ENCODE results near the gene PTBP3. TPM values are rescaled to one million over a fixed set of nuclear protein-coding genes. Genes with fewer than 3 reads are reported as not detected.

Gene PTBP3
- total and polyA plus RNA-seq, 2 of the 4 experiments (the other 2 are of a cell fraction): 8.6 to 15.6 TPM

GRCh38 chr9:112170968-112171367, 162.5 kb downstream of the PTBP3 start:
- DNase-seq (no peak), ATAC-seq (ENCODE audit: low read depth) (no peak)
- no peak overlapping the region for H2BK20ac ChIP-seq (ENCODE audit: low read depth, low read length)
- no peaks in the 10 kb centered on the region for H3K36me3 ChIP-seq (ENCODE audit: control insufficient read depth, insufficient read depth, low read length)
- no peak overlapping the region for H2BK5ac ChIP-seq (ENCODE audit: low read depth, low read length, poor library complexity, severe bottlenecking)
- no peak overlapping the region for H3K4ac ChIP-seq (ENCODE audit: low read depth, low read length)
- H3K4me2 ChIP-seq (ENCODE audit: low read depth, low read length): no peak overlapping the region
- POLR2A ChIA-PET (ENCODE audit: unreplicated experiment): no interaction called here
- no peak overlapping the region for H3K27ac ChIP-seq (ENCODE audit: insufficient read depth, low read length)
- H3K56ac ChIP-seq (ENCODE audit: extremely low read depth, insufficient read depth, low read length): no peak overlapping the region
- no TSS peak for BruUV-seq (replicated peaks)
- H2BK120ac ChIP-seq (ENCODE audit: low read depth, low read length): no peak overlapping the region
- H4K91ac ChIP-seq (ENCODE audit: insufficient read depth, low read depth, low read length): no peak overlapping the region
- no peak overlapping the region for H2AK5ac ChIP-seq (ENCODE audit: low read depth, low read length)
- H4K20me1 ChIP-seq (ENCODE audit: insufficient read depth, low read length): no peaks in the 10 kb centered on the region
- H3K14ac ChIP-seq (replicated peaks; ENCODE audit: low read depth, low read length): no peak overlapping the region
- H2AK9ac ChIP-seq (replicated peaks; ENCODE audit: low read depth, low read length, poor library complexity): no peak overlapping the region
- dilution Hi-C loops (cut with HindIII; ENCODE audit: low sequenced_read_pairs, unreplicated experiment): no loop called here
- H3K4me3 ChIP-seq (ENCODE audit: insufficient read depth, low read depth, low read length): no peak overlapping the region
- WGBS, 2 experiments (ENCODE audit: extremely low coverage in 2 of 2, insufficient read length in 1 of 2): 93% methylated on average over 4 of the region's 5 CpGs; no CpG with 5 or more reads in 1 of the 2 experiments
- no peak overlapping the region for H3K9ac ChIP-seq (ENCODE audit: low read depth, low read length)
- no peak overlapping the region for H2AFZ ChIP-seq (replicated peaks; ENCODE audit: low read length, poor library complexity)
- in situ Hi-C loops (cut with MboI; ENCODE audit: low sequenced_read_pairs): no loop called here
- no peak overlapping the region for H2BK15ac ChIP-seq (ENCODE audit: low read depth, low read length)
- CTCF ChIA-PET: no interaction called here
- TF ChIP-seq MXI1 (IDR thresholded peaks at IDR 0.05; ENCODE audit: borderline replicate concordance, low read depth, low read length) (no peak), SMC3 (IDR thresholded peaks at IDR 0.05; ENCODE audit: low read depth, low read length) (no peak), BHLHE40 (IDR thresholded peaks at IDR 0.05; ENCODE audit: low read depth, low read length) (no peak), CHD1 (IDR thresholded peaks at IDR 0.05; ENCODE audit: low read depth, low read length) (no peak), MAZ (IDR thresholded peaks at IDR 0.05; ENCODE audit: borderline replicate concordance, low read depth, low read length) (no peak), ELK1 (IDR thresholded peaks at IDR 0.05; ENCODE audit: borderline replicate concordance, low read depth, low read length) (no peak), NFE2L2 (IDR thresholded peaks at IDR 0.05; ENCODE audit: low read depth, low read length) (no peak), RAD21 (IDR thresholded peaks at IDR 0.05; ENCODE audit: low read length) (no peak), CEBPB (IDR thresholded peaks at IDR 0.05; ENCODE audit: low read depth, low read length) (no peak), POLR2A (IDR thresholded peaks at IDR 0.05; ENCODE audit: low read depth, low read length) (no peak), RFX5 (IDR thresholded peaks at IDR 0.05; ENCODE audit: low read depth, low read length) (no peak), RCOR1 (IDR thresholded peaks at IDR 0.05; ENCODE audit: insufficient replicate concordance, low read length) (no peak), MAFK (IDR thresholded peaks at IDR 0.05; ENCODE audit: low read depth, low read length) (no peak)
- TF ChIP-seq, protein P1, sequence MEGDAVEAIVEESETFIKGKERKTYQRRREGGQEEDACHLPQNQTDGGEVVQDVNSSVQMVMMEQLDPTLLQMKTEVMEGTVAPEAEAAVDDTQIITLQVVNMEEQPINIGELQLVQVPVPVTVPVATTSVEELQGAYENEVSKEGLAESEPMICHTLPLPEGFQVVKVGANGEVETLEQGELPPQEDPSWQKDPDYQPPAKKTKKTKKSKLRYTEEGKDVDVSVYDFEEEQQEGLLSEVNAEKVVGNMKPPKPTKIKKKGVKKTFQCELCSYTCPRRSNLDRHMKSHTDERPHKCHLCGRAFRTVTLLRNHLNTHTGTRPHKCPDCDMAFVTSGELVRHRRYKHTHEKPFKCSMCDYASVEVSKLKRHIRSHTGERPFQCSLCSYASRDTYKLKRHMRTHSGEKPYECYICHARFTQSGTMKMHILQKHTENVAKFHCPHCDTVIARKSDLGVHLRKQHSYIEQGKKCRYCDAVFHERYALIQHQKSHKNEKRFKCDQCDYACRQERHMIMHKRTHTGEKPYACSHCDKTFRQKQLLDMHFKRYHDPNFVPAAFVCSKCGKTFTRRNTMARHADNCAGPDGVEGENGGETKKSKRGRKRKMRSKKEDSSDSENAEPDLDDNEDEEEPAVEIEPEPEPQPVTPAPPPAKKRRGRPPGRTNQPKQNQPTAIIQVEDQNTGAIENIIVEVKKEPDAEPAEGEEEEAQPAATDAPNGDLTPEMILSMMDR (conservative IDR thresholded peaks at IDR 0.05; ENCODE audit: low read depth, low read length): no peak
- TF ChIP-seq, protein P2, sequence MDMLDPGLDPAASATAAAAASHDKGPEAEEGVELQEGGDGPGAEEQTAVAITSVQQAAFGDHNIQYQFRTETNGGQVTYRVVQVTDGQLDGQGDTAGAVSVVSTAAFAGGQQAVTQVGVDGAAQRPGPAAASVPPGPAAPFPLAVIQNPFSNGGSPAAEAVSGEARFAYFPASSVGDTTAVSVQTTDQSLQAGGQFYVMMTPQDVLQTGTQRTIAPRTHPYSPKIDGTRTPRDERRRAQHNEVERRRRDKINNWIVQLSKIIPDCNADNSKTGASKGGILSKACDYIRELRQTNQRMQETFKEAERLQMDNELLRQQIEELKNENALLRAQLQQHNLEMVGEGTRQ (IDR thresholded peaks at IDR 0.05; ENCODE audit: low read depth, low read length): no peak
- H3K27me3 ChIP-seq (ENCODE audit: control insufficient read depth, insufficient read depth, low read length): peaks cover 3% of the 10 kb centered on the region; the same call in 1 of the 2 replicates
- no peaks in the 10 kb centered on the region for H3K9me3 ChIP-seq (ENCODE audit: control insufficient read depth, insufficient read depth, low read length)
- no peak overlapping the region for H4K8ac ChIP-seq (ENCODE audit: low read depth in 2 of 2, low read length in 2 of 2)
- no peak overlapping the region for H4K5ac ChIP-seq (ENCODE audit: low read depth, low read length)
- H3K18ac ChIP-seq (ENCODE audit: low read depth, low read length): no peak overlapping the region
- H3K4me1 ChIP-seq (ENCODE audit: control insufficient read depth, insufficient read depth, low read length): peaks cover 3% of the 10 kb centered on the region; the same call in 1 of the 2 replicates
- H3K9me1 ChIP-seq (ENCODE audit: insufficient read depth, low read length): peaks cover 17% of the 10 kb centered on the region
- peaks cover 9 to 29% of the 10 kb centered on the region in 2 experiments; a peak in 3 of 4 replicates for H3K79me1 ChIP-seq (ENCODE audit: low read depth in 1 of 2, low read length in 2 of 2)
- no peak overlapping the region for H3K23ac ChIP-seq (ENCODE audit: low read depth, low read length)
- intact Hi-C loops (cut with micrococcal nuclease): no loop called here

Data from IMR-90 (cell line).